Subcutaneous abdominal adipose tissue (tissue), 5 donors: Measurements from ENCODE around the gene MDC1.
"Not testable (repeated sequence)": the region's sequence is repeated elsewhere in the genome, so short reads cannot be mapped to it uniquely, and the experiment has no call there.

ENCODE experiments used
- H3K27ac ChIP-seq: one replicate; pipeline ENCODE4 v1.7.0; 2013; ENCODE audit warnings: low read depth, mild to moderate bottlenecking, inconsistent platforms, low read length, moderate library complexity
- H3K27me3 ChIP-seq, 5 donors: one replicate each; pipeline ENCODE4 v1.7.0; 2013; ENCODE audit warnings: low read length in 5 of 5, inconsistent platforms in 1 of 5; ENCODE audit not compliant: control insufficient read depth in 5 of 5, insufficient read depth in 4 of 5
- H3K36me3 ChIP-seq, 5 donors: one replicate each; pipeline ENCODE4 v1.7.0; 2013; ENCODE audit warnings: low read length in 5 of 5; ENCODE audit not compliant: control insufficient read depth in 5 of 5, insufficient read depth in 5 of 5
- H3K4me1 ChIP-seq, 5 donors: one replicate each; pipeline ENCODE4 v1.7.0; 2013; ENCODE audit warnings: low read length in 5 of 5, mild to moderate bottlenecking in 3 of 5, moderate library complexity in 1 of 5; ENCODE audit not compliant: control insufficient read depth in 5 of 5, insufficient read depth in 5 of 5
- H3K4me3 ChIP-seq, 5 donors: one replicate each; pipeline ENCODE4 v1.7.0; 2013; ENCODE audit warnings: low read length in 5 of 5, low read depth in 1 of 5
- H3K9ac ChIP-seq, 5 donors: one replicate each; pipeline ENCODE4 v1.7.0; 2013; ENCODE audit warnings: low read length in 5 of 5, mild to moderate bottlenecking in 4 of 5, moderate library complexity in 3 of 5
- H3K9me3 ChIP-seq, 5 donors: one replicate each; pipeline ENCODE4 v1.7.0; 2013; ENCODE audit warnings: low read length in 5 of 5; ENCODE audit not compliant: control insufficient read depth in 5 of 5
- donor health status: healthy.
- donor health status: healthy.
- donor health status: healthy.
- donor health status: healthy.
- donor health status: healthy.

Gene MDC1

GRCh38 chr6:30679765-30680535, 37.1 kb downstream of the MDC1 start:
- Histone ChIP-seq H3K4me3 (peak overlapping the region in 4 of 5 donors; percentile 19 to 44 (median 26)), H3K9ac (peak overlapping the region in 4 of 5 donors; percentile 30 to 66 (median 64))

GRCh38 chr6:30678964-30679726, 37.9 kb downstream of the MDC1 start:
- Histone ChIP-seq H3K27ac (peak overlapping the region; percentile 100), H3K4me3 (peak overlapping the region in 4 of 5 donors; percentile 17 to 44 (median 22)), H3K4me1 (peaks cover 14 to 54% (median 50%) of the 10 kb centered on the region in 5 donors), H3K27me3 (peaks cover 0 to 5% (median 0%) of the 10 kb centered on the region in 5 donors), H3K9me3 (no peaks in the 10 kb centered on the region), H3K9ac (peak overlapping the region in 4 of 5 donors; percentile 30 to 66 (median 64)), H3K36me3 (peaks cover 6 to 47% (median 37%) of the 10 kb centered on the region in 5 donors)

More at GRCh38 chr6:30679765-30680535, 37.1 kb downstream of the MDC1 start:
- Histone ChIP-seq H3K4me1 (peaks cover 14 to 61% (median 57%) of the 10 kb centered on the region in 5 donors), H3K27ac (peak overlapping the region; percentile 100), H3K36me3 (peaks cover 6 to 47% (median 37%) of the 10 kb centered on the region in 5 donors), H3K27me3 (peaks cover 0 to 5% (median 0%) of the 10 kb centered on the region in 5 donors), H3K9me3 (no peaks in the 10 kb centered on the region)

- no peak overlapping the region for H3K4me3 ChIP-seq
- H3K27me3 ChIP-seq: no peaks in the 10 kb centered on the region
- H3K9me3 ChIP-seq: no peaks in the 10 kb centered on the region
- no peak overlapping the region for H3K27ac ChIP-seq
- H3K4me1 ChIP-seq: peaks cover 0 to 41% (median 38%) of the 10 kb centered on the region in 5 donors
- H3K36me3 ChIP-seq: peaks cover 6 to 47% (median 36%) of the 10 kb centered on the region in 5 donors
- no peak overlapping the region for H3K9ac ChIP-seq
These were observed 40.3 kb downstream of the MDC1 start for GRCh38 chr6:30676660-30677285.

GRCh38 chr6:30672445-30673253, 44.4 kb downstream of the MDC1 start, which contains the start of gene DHX16:
Gene DHX16 (minus strand): TSS chr6:30673006. CDS start chr6:30672841, 165 bp downstream.
- peak within 1 kb of the TSS; percentile 67 for H3K27ac ChIP-seq
- peaks cover 0 to 21% (median 16%) of the 10 kb centered on the region in 5 donors for H3K4me1 ChIP-seq

GRCh38 chr6:30670760-30671527, 46.1 kb downstream of the MDC1 start:
- Histone ChIP-seq H3K36me3 (peaks cover 12 to 44% (median 31%) of the 10 kb centered on the region in 5 donors), H3K4me1 (peaks cover 0 to 21% (median 16%) of the 10 kb centered on the region in 5 donors), H3K27me3 (no peaks in the 10 kb centered on the region), H3K9ac (peak overlapping the region in 2 of 5 donors; percentile 93 to 95), H3K27ac (no peak overlapping the region), H3K9me3 (no peaks in the 10 kb centered on the region), H3K4me3 (no peak overlapping the region)

More at GRCh38 chr6:30672445-30673253, 44.4 kb downstream of the MDC1 start, which contains the start of gene DHX16:
- H3K9me3 ChIP-seq: no peaks in the 10 kb centered on the region
- H3K9ac ChIP-seq: peak within 1 kb of the TSS; percentile 38 to 96 (median 93)
- peaks cover 11 to 45% (median 39%) of the 10 kb centered on the region in 5 donors for H3K36me3 ChIP-seq
- H3K4me3 ChIP-seq: peak within 1 kb of the TSS; percentile 94 to 99 (median 95)
- no peaks in the 10 kb centered on the region for H3K27me3 ChIP-seq

GRCh38 chr6:30666300-30666699, 50.8 kb downstream of the MDC1 start:
- H3K27ac ChIP-seq, H3K4me1 ChIP-seq, H3K27me3 ChIP-seq, H3K9ac ChIP-seq, H3K9me3 ChIP-seq, H3K4me3 ChIP-seq: not testable (repeated sequence)
- H3K36me3 ChIP-seq: peaks cover 21 to 86% (median 71%) of the 10 kb centered on the region in 5 donors

GRCh38 chr6:30664994-30665767, 51.9 kb downstream of the MDC1 start:
- Histone ChIP-seq H3K4me3 (no peak overlapping the region), H3K27ac (no peak overlapping the region), H3K9me3 (no peaks in the 10 kb centered on the region), H3K27me3 (no peaks in the 10 kb centered on the region), H3K4me1 (no peaks in the 10 kb centered on the region), H3K36me3 (peaks cover 21 to 83% (median 70%) of the 10 kb centered on the region in 5 donors), H3K9ac (no peak overlapping the region)

- H3K9ac ChIP-seq, H3K27me3 ChIP-seq, H3K4me1 ChIP-seq, H3K9me3 ChIP-seq, H3K4me3 ChIP-seq, H3K27ac ChIP-seq: not testable (repeated sequence)
- peaks cover 6 to 94% (median 89%) of the 10 kb centered on the region in 5 donors for H3K36me3 ChIP-seq
These were observed 59.2 kb downstream of the MDC1 start for GRCh38 chr6:30657922-30658321.
